ENCODE data around the gene FSD2. TPM values are rescaled to one million over a fixed set of nuclear protein-coding genes. Genes with fewer than 3 reads are reported as not detected.

Gene FSD2
- total and polyA plus RNA-seq, 2 of the 8 experiments (the other 6 are each of a cell fraction or from before 2014, with no cell fraction given), result 0.02 TPM; not detected in 1

- no peak overlapping the region for H3K23ac ChIP-seq (ENCODE audit: insufficient read length)
- H4K8ac ChIP-seq (ENCODE audit: extremely low read depth, insufficient read depth, low read length), result no peak overlapping the region
- H3K4ac ChIP-seq (replicated peaks; ENCODE audit: insufficient read length, low read depth, low read length), result no peak overlapping the region
- no peak overlapping the region for H2BK20ac ChIP-seq (ENCODE audit: low read length)
- H4K91ac ChIP-seq (replicated peaks; ENCODE audit: insufficient read length, low read length), result no peak overlapping the region
- WGBS, 2 experiments (ENCODE audit: extremely low coverage in 1 of 2, insufficient coverage in 1 of 2, insufficient read length in 1 of 2, insufficient replicate concordance in 2 of 2, low coverage in 1 of 2, low lambda C conversion rate in 2 of 2, missing lambda C conversion rate in 1 of 2), result 69% methylated on average over 2 of the region's 2 CpGs; no CpG with 5 or more reads in 1 of the 2 experiments
- ChIA-PET POLR2A (ENCODE audit: partially characterized antibody) (interaction anchor here (0.7 kb wide), 2 partner anchors 193 to 284 kb away, joined by 3 read pairs; no protein-coding TSS in a partner anchor), CTCF (ENCODE audit: partially characterized antibody) (interaction anchor here (0.7 to 1.3 kb wide), 2 partner anchors 14 to 202 kb away, joined by 3 read pairs; no protein-coding TSS in a partner anchor)
- no peaks in the 10 kb centered on the region for H3K79me1 ChIP-seq (ENCODE audit: low read depth, low read length)
- no peaks in the 10 kb centered on the region for H3K4me1 ChIP-seq (replicated peaks in 1 of 4; ENCODE audit: control insufficient read depth in 3 of 4, insufficient read depth in 4 of 4, low read length in 3 of 4)
- no peak overlapping the region for H4K5ac ChIP-seq (ENCODE audit: insufficient read length, low read depth, low read length)
- H2BK12ac ChIP-seq (ENCODE audit: low read depth, low read length), result no peak overlapping the region
- no peak overlapping the region for H2BK5ac ChIP-seq (ENCODE audit: low read depth, low read length)
- no peak overlapping the region for H2BK120ac ChIP-seq (replicated peaks; ENCODE audit: low read depth, low read length)
- H3K56ac ChIP-seq (replicated peaks; ENCODE audit: insufficient read length, low read depth, low read length), result no peak overlapping the region
- no peak for DNase-seq (ENCODE audit: low read depth in 1 of 2, low spot score in 2 of 2)
- no peak overlapping the region for H2AFZ ChIP-seq (ENCODE audit: low read length)
- H3K9me3 ChIP-seq (ENCODE audit: insufficient read depth in 2 of 2, low read depth in 1 of 2, low read length in 1 of 2), result no peaks in the 10 kb centered on the region
- H2AK5ac ChIP-seq (ENCODE audit: low read depth, low read length), result no peak overlapping the region
- no peaks in the 10 kb centered on the region for H4K20me1 ChIP-seq (replicated peaks in 1 of 2; ENCODE audit: control insufficient read depth in 1 of 2, insufficient read depth in 2 of 2, low read length in 2 of 2)
- no peak for TF ChIP-seq TAF1 (IDR thresholded peaks at IDR 0.05; ENCODE audit: low read depth, low read length)
- TF ChIP-seq USF2 (IDR thresholded peaks at IDR 0.05; ENCODE audit: low read length), result no peak
- TF ChIP-seq NRF1 (IDR thresholded peaks at IDR 0.05; ENCODE audit: low read depth, low read length), result no peak
- no peak for TF ChIP-seq SP1 (IDR thresholded peaks at IDR 0.05; ENCODE audit: low read depth, low read length)
- TF ChIP-seq SIX5 (IDR thresholded peaks at IDR 0.05; ENCODE audit: low read depth, low read length), result no peak
- no peak for TF ChIP-seq TEAD4 (IDR thresholded peaks at IDR 0.05; ENCODE audit: low read depth, low read length)
- no peak for TF ChIP-seq CEBPB (IDR thresholded peaks at IDR 0.05; ENCODE audit: low read depth, low read length)
- no peaks in the 10 kb centered on the region for H3K36me3 ChIP-seq (ENCODE audit: control insufficient read depth in 2 of 4, insufficient read depth in 4 of 4, low read length in 3 of 4)
- no peaks in the 10 kb centered on the region for H3K23me2 ChIP-seq (ENCODE audit: low read depth, low read length)
- no peak overlapping the region for H3K27ac ChIP-seq (ENCODE audit: low read depth, low read length)
- no peak overlapping the region for H3K4me3 ChIP-seq (ENCODE audit: extremely low read depth in 1 of 4, insufficient read depth in 2 of 4, low read depth in 3 of 4, low read length in 4 of 4)
- FAIRE-seq, result no peak
- no peaks in the 10 kb centered on the region for H3K27me3 ChIP-seq (replicated peaks in 1 of 4; ENCODE audit: control insufficient read depth in 3 of 4, extremely low read depth in 1 of 4, insufficient read depth in 3 of 4, low read length in 3 of 4)
- no peak overlapping the region for H2BK15ac ChIP-seq (ENCODE audit: low read length)
- H3K14ac ChIP-seq (ENCODE audit: insufficient read length), result no peak overlapping the region
- no peak overlapping the region for H3K4me2 ChIP-seq (ENCODE audit: insufficient read depth in 1 of 2, low read depth in 2 of 2, low read length in 2 of 2)
- H3K9ac ChIP-seq (replicated peaks in 1 of 4; ENCODE audit: extremely low read depth in 1 of 4, low read depth in 3 of 4, low read length in 3 of 4), result no peak overlapping the region
- H3K79me2 ChIP-seq (ENCODE audit: control insufficient read depth in 1 of 2, insufficient read depth in 2 of 2, low read length in 2 of 2), result no peaks in the 10 kb centered on the region
- no peak overlapping the region for H3K18ac ChIP-seq (ENCODE audit: extremely low read depth, low read length)
Observed at GRCh38 chr15:82731527-82731926, 74.3 kb downstream of the FSD2 start.
